Astrocyte of the cerebellum (primary cell): ENCODE data around the gene WWP2.

Experiments
- DNase-seq: peaks from one replicate; pipeline ENCODE4 v3.0.0-alpha.2; 2011; ENCODE audit warnings: low read depth
- H3K4me3 ChIP-seq: 2 replicates; pipeline ENCODE4 v1.5.1; 2011; ENCODE audit warnings: mild to moderate bottlenecking, low read depth, low read length, moderate library complexity
- in situ Hi-C: cut with HindIII; loops from 2 replicates; pipeline ENCODE4 v1.10.0; 2017; ENCODE audit warnings: low sequenced_read_pairs
- TF ChIP-seq, protein P1 (sequence below): IDR thresholded peaks from 2 replicates; pipeline ENCODE4 v1.5.1; 2012; ENCODE audit warnings: low read length, low read depth, moderate library complexity, mild to moderate bottlenecking; ENCODE audit errors: missing control alignments

The WWP2 gene

DNA sequence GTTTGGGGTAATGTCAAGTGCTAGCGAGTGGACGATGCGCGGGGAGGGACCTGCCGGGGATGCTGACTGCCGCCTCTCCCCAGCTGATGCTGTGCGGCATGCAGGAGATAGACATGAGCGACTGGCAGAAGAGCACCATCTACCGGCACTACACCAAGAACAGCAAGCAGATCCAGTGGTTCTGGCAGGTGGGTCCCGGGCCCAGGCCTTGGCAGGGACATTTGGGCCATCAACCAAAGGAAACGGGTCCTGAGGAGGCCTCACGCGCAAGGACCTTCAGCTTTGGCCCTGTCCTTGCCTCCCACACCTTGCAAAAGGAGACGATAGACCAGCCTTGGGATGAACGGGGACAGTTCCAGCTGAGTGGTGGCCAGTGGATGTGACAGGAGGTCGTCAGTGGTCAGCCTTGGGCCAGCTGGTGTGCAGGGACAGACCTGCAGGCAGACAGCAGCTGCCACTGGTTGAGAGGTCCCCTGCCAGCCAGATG is 175.4 kb downstream of the WWP2 start:
- H3K4me3 ChIP-seq, result no peak overlapping the region
- no peak for DNase-seq
- in situ Hi-C loops, result no loop called here
- TF ChIP-seq, protein P1, sequence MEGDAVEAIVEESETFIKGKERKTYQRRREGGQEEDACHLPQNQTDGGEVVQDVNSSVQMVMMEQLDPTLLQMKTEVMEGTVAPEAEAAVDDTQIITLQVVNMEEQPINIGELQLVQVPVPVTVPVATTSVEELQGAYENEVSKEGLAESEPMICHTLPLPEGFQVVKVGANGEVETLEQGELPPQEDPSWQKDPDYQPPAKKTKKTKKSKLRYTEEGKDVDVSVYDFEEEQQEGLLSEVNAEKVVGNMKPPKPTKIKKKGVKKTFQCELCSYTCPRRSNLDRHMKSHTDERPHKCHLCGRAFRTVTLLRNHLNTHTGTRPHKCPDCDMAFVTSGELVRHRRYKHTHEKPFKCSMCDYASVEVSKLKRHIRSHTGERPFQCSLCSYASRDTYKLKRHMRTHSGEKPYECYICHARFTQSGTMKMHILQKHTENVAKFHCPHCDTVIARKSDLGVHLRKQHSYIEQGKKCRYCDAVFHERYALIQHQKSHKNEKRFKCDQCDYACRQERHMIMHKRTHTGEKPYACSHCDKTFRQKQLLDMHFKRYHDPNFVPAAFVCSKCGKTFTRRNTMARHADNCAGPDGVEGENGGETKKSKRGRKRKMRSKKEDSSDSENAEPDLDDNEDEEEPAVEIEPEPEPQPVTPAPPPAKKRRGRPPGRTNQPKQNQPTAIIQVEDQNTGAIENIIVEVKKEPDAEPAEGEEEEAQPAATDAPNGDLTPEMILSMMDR, result peak; percentile 47

DNA sequence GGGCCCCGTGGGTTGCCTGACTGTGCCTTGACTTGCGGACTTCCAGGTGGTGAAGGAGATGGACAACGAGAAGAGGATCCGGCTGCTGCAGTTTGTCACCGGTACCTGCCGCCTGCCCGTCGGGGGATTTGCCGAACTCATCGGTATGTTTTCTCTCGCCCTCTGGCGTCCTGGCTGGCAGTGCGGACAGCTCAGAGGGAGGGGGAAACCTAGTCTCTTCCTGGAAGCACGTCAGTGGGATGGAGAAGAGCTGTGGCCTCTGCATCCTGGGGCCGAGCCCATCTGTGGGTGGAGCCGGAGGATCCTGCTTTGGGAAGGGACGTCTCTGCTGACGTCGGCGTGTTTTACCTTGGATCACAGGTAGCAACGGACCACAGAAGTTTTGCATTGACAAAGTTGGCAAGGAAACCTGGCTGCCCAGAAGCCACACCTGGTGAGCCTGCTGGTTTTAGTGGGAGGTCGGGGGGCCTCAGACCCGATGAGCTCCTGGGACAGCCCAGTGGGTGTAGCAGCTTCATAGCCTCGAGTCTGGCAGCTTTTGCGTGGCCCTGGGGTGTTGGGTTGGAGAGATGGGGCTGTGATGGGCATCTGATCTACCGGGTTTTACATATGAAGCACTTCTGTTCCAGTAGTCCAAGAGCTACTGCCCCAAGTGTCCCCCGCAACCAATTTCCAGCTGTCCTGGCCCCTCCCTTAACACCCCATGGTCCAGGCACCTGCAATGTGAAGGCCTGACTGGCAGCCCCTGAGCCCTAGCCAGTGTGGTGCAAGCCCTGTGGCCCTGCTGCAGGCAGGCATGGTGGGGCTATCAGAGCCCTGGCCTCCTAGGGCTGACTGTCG is 177.1 kb downstream of the WWP2 start:
- in situ Hi-C loops, result no loop called here
- DNase-seq, result no peak
- TF ChIP-seq, protein P1, result no peak

DNA sequence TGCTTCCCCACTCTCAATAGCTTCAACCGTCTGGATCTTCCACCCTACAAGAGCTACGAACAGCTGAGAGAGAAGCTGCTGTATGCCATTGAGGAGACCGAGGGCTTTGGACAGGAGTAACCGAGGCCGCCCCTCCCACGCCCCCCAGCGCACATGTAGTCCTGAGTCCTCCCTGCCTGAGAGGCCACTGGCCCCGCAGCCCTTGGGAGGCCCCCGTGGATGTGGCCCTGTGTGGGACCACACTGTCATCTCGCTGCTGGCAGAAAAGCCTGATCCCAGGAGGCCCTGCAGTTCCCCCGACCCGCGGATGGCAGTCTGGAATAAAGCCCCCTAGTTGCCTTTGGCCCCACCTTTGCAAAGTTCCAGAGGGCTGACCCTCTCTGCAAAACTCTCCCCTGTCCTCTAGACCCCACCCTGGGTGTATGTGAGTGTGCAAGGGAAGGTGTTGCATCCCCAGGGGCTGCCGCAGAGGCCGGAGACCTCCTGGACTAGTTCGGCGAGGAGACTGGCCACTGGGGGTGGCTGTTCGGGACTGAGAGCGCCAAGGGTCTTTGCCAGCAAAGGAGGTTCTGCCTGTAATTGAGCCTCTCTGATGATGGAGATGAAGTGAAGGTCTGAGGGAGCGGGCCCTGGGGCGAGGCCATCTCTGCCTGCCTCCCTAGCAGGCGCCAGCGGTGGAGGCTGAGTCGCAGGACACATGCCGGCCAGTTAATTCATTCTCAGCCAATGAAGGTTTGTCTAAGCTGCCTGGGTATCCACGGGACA is 177.9 kb downstream of the WWP2 start:
- no peak overlapping the region for H3K4me3 ChIP-seq
- TF ChIP-seq, protein P1, result no peak
- no peak for DNase-seq
- in situ Hi-C loops, result no loop called here

More for the DNA sequence above, 177.1 kb downstream of the WWP2 start:
- H3K4me3 ChIP-seq, result no peak overlapping the region

DNA sequence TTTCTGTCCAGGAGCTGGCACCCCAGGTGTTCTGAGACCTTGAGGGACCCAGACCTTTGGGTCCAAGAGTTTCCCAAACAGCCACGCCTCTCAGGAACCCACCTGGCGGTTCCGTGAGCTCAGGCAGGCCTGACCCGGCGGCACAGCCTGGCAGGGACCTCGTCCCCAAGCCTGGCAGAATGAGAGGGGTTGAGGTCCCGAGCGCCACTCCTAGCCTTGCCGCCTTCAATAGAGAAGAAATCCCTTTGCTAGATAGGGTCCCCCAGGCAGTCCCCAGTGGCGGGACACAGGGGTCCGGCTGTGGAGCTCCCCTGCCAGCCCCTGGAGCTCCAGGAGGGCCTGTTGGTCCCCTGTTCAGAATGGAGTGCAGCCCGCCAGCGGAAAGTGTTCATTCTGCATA is 178.5 kb downstream of the WWP2 start:
- TF ChIP-seq, protein P1, result no peak
- no peak for DNase-seq
- in situ Hi-C loops, result no loop called here
- no peak overlapping the region for H3K4me3 ChIP-seq

DNA sequence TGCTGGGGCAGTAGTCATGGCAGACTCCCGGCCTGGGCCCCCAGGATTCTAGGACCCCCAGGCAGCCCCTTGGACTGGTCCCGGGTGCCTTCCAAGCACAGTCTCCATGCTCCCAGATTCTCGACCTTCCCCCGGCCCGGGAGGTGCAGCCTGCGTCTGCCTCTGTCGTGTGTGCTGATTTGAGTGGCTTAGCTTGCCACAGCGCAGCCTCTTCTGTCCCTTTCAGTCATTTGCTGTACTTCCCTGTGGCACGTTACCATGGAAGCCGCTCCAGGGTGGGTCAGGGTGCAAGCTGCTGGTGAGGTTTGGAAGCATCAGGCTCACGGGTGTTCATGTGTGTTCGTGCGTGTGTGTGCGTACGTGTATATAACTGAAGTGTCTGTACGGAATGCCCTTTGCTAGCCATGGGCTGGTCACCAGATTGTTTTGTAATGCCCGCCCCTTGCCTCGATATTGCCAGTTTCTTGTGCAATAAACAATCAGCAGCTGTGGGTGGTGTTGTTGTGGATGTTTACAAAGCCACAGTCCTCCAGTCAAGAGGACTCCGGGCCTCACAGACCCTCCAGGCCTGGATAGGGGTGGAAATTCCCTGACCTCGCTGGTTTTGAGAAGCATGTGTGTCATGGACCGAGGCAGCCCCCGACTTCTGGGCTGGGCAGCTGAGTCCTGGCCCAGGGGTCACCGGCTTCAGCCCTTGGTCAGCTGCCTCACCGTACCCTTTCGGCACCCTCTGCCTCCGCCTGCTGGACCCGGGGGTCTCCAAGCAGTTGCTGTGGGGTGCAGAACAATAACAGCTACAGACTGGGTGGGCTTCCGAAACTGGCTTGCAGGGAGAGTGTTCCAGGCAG is 179.3 kb downstream of the WWP2 start:
- no peak overlapping the region for H3K4me3 ChIP-seq
- TF ChIP-seq, protein P1, result no peak
- in situ Hi-C loops, result no loop called here
- no peak for DNase-seq

DNA sequence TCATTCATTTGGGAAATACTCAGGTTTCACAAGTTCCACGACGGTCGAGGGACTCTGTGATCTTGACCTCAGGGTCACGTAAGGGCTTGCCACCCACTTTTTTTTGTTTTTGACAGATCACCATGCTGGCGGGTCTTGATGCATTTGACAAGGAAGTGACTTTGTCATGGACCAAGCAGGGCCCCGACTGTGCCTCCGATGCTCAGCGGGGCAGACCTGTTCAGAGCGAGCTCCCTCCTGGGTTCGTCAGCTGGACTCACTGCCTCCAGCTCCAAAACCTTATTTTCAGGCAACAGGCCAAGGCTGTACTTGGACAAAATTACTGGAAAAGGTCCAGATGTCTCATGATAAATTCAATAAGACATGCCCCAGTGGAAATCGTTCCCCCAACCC is 180.0 kb downstream of the WWP2 start:
- in situ Hi-C loops, result no loop called here
- H3K4me3 ChIP-seq, result no peak overlapping the region
- no peak for DNase-seq
- TF ChIP-seq, protein P1, result no peak
